PC-9 (cell line): ENCODE results near the gene RAD50. TPM values are rescaled to one million over a fixed set of nuclear protein-coding genes. Genes with fewer than 3 reads are reported as not detected.

Source experiments
- BruUV-seq: library from RNA; stranded (reverse); fragments of 400-500 nt; replicated peaks from 2 replicates; lab custom pipeline; 2021; lab: Mats Ljungman, UMichigan
- CTCF ChIA-PET: fragments of 300-600 bp; sonication (Branson Sonifier 250); formaldehyde crosslinking; loops from one replicate; lab custom pipeline; 2022; ENCODE audit warnings: antibody characterized with exemption; lab: Charles Lee
- POLR2A ChIA-PET: fragments of 300-600 bp; sonication (Branson Sonifier 250); formaldehyde crosslinking; loops from one replicate; lab custom pipeline; 2022; ENCODE audit warnings: antibody characterized with exemption; ENCODE audit not compliant: unreplicated experiment; lab: Charles Lee
- DNase-seq, 2 experiments: peaks; one replicate each; pipeline versions ENCODE4 v3.0.0 to v3.0.0-alpha.2; 2015 to 2022; ENCODE audit warnings: mixed read lengths in 1 of 2
- H2AFZ ChIP-seq: fragments of 200-600 bp; sonication (generic); 2 replicates; pipeline ENCODE4 v1.8.1; 2017; ENCODE audit warnings: antibody characterized with exemption
- H3F3A ChIP-seq: fragments of 200-600 bp; sonication (generic); 2 replicates; pipeline ENCODE4 v1.8.1; 2017; ENCODE audit warnings: antibody characterized with exemption, mild to moderate bottlenecking, low read depth; ENCODE audit not compliant: insufficient read depth
- H3K27ac ChIP-seq: fragments of 200-600 bp; sonication (generic); 2 replicates; pipeline ENCODE4 v1.6.1; 2016; ENCODE audit warnings: mixed run types
- H3K27me3 ChIP-seq: fragments of 200-600 bp; sonication (generic); 2 replicates; pipeline ENCODE4 v1.6.1; 2016; ENCODE audit warnings: low read depth, mixed run types; ENCODE audit not compliant: insufficient read depth
- H3K36me3 ChIP-seq: fragments of 200-600 bp; sonication (generic); 2 replicates; pipeline ENCODE4 v1.6.1; 2016; ENCODE audit warnings: low read depth, mixed run types
- H3K4me1 ChIP-seq: fragments of 200-600 bp; sonication (generic); replicated peaks from 2 replicates; pipeline ENCODE4 v1.6.1; 2016; ENCODE audit warnings: mixed run types; ENCODE audit not compliant: insufficient read depth
- H3K4me2 ChIP-seq: fragments of 200-600 bp; sonication (generic); 2 replicates; pipeline ENCODE4 v1.6.1; 2017; ENCODE audit warnings: mixed run types
- H3K4me3 ChIP-seq: fragments of 200-600 bp; sonication (generic); 2 replicates; pipeline ENCODE4 v1.6.1; 2016; ENCODE audit warnings: mixed run types
- H3K79me2 ChIP-seq: fragments of 200-600 bp; sonication (generic); 2 replicates; pipeline ENCODE4 v1.6.1; 2017; ENCODE audit warnings: low read depth, mixed run types
- H3K9me2 ChIP-seq: fragments of 200-600 bp; sonication (generic); 2 replicates; pipeline ENCODE4 v1.8.1; 2017; ENCODE audit warnings: mild to moderate bottlenecking; ENCODE audit not compliant: insufficient read depth
- H3K9me3 ChIP-seq: fragments of 200-600 bp; sonication (generic); 2 replicates; pipeline ENCODE4 v1.8.1; 2016; ENCODE audit warnings: low read depth; ENCODE audit not compliant: insufficient read depth
- H4K20me1 ChIP-seq: fragments of 200-600 bp; sonication (generic); 2 replicates; pipeline ENCODE4 v1.8.1; 2017; ENCODE audit not compliant: insufficient read depth
- CTCF ChIP-seq: fragments of 200-600 bp; sonication (generic); conservative IDR thresholded peaks from 2 replicates; pipeline ENCODE4 v1.6.1; 2017; ENCODE audit warnings: mixed run types, antibody characterized with exemption, mild to moderate bottlenecking, moderate library complexity
- EZH2 ChIP-seq: fragments of 200-600 bp; sonication (generic); IDR thresholded peaks from 2 replicates; pipeline ENCODE4 v1.8.0; 2017; ENCODE audit warnings: antibody characterized with exemption, low read depth
- intact Hi-C: fragments of 100-400 bp; cut with micrococcal nuclease; formaldehyde crosslinking; loops from one replicate; pipeline ENCODE4 v1.10.0; 2022; ENCODE audit not compliant: unreplicated experiment
- total RNA-seq: library from RNA; stranded (reverse); gene quantifications from 2 replicates; pipeline ENCODE4 v1.2.3, GENCODE V29; 2021

RAD50 gene
- total RNA-seq, 1 experiment from 2014 or later: 42.2 TPM

- H2AFZ ChIP-seq: no peak overlapping the region
- ChIA-PET CTCF (no interaction called here), POLR2A (no interaction called here)
- no peaks in the 10 kb centered on the region for H3F3A ChIP-seq
- H3K4me1 ChIP-seq: no peaks in the 10 kb centered on the region
- no peak overlapping the region for H3K4me3 ChIP-seq
- H3K36me3 ChIP-seq: peaks cover 8% of the 10 kb centered on the region; the same call in 1 of the 2 replicates
- H3K27ac ChIP-seq: no peak overlapping the region
- TF ChIP-seq CTCF (no peak), EZH2 (no peak)
- H3K9me2 ChIP-seq: no peaks in the 10 kb centered on the region
- no peaks in the 10 kb centered on the region for H3K79me2 ChIP-seq
- no peaks in the 10 kb centered on the region for H3K9me3 ChIP-seq
- intact Hi-C loops: no loop called here
- BruUV-seq: no TSS peak
- DNase-seq: no peak
- H4K20me1 ChIP-seq: no peaks in the 10 kb centered on the region
- H3K4me2 ChIP-seq: no peak overlapping the region
- no peaks in the 10 kb centered on the region for H3K27me3 ChIP-seq
Measured at GRCh38 chr5:132635873-132636272, 79.1 kb downstream of the RAD50 start.

- Histone ChIP-seq H3K79me2 (no peaks in the 10 kb centered on the region), H3K36me3 (peaks cover 12% of the 10 kb centered on the region), H3K4me2 (no peak overlapping the region), H3K9me3 (no peaks in the 10 kb centered on the region), H3F3A (no peaks in the 10 kb centered on the region), H3K27ac (no peak overlapping the region), H3K27me3 (no peaks in the 10 kb centered on the region), H2AFZ (no peak overlapping the region), H4K20me1 (no peaks in the 10 kb centered on the region), H3K4me1 (no peaks in the 10 kb centered on the region), H3K9me2 (no peaks in the 10 kb centered on the region), H3K4me3 (no peak overlapping the region)
- ChIA-PET CTCF (no interaction called here), POLR2A (no interaction called here)
- no TSS peak for BruUV-seq
- DNase-seq: no peak
- intact Hi-C loops: no loop called here
- TF ChIP-seq EZH2: no peak
- TF ChIP-seq CTCF: no peak
Measured at GRCh38 chr5:132637241-132637640, 80.5 kb downstream of the RAD50 start.

GRCh38 chr5:132639706-132640130, 82.9 kb downstream of the RAD50 start:
- H3K9me3 ChIP-seq: no peaks in the 10 kb centered on the region
- no peaks in the 10 kb centered on the region for H3K4me1 ChIP-seq
- H3K4me3 ChIP-seq: no peak overlapping the region
- H3K9me2 ChIP-seq: no peaks in the 10 kb centered on the region
- CTCF ChIA-PET: no interaction called here
- no TSS peak for BruUV-seq
- POLR2A ChIA-PET: interaction anchor here (0.6 kb wide), 1 partner anchor 78 kb away, joined by 6 read pairs; no protein-coding TSS in a partner anchor
- no peak overlapping the region for H2AFZ ChIP-seq
- H3F3A ChIP-seq: no peaks in the 10 kb centered on the region
- H3K4me2 ChIP-seq: no peak overlapping the region
- H3K27me3 ChIP-seq: no peaks in the 10 kb centered on the region
- TF ChIP-seq CTCF (no peak), EZH2 (no peak)
- H3K36me3 ChIP-seq: peaks cover 16% of the 10 kb centered on the region
- DNase-seq: no peak
- H3K79me2 ChIP-seq: no peaks in the 10 kb centered on the region
- H3K27ac ChIP-seq: no peak overlapping the region
- H4K20me1 ChIP-seq: no peaks in the 10 kb centered on the region
- intact Hi-C loops: no loop called here
